GM18907 (cell line): ENCODE measurements around the gene ERBB3.
A peak's percentile ranks its signal among the peaks of the same experiment; 100 is the strongest.

Source experiments
- ATAC-seq: cut with Tn5 transposase; IDR thresholded peaks from one replicate; pipeline ENCODE4 v1.9.1; 2021; ENCODE audit warnings: mild to moderate bottlenecking, moderate library complexity; ENCODE audit not compliant: unreplicated experiment

ERBB3 gene

GRCh38 chr12:56129942-56130495 is 50.1 kb downstream of the ERBB3 start:
- ATAC-seq = no peak

GRCh38 chr12:56130876-56131275 is 50.9 kb downstream of the ERBB3 start:
- no peak for ATAC-seq

- no peak for ATAC-seq
These were observed 54.9 kb downstream of the ERBB3 start for GRCh38 chr12:56134897-56135296.

- ATAC-seq = no peak
These were observed 58.0 kb downstream of the ERBB3 start for GRCh38 chr12:56137853-56138571.

GRCh38 chr12:56141946-56142784 is 62.2 kb downstream of the ERBB3 start:
- ATAC-seq = no peak

- ATAC-seq = no peak
These were observed 63.3 kb downstream of the ERBB3 start for GRCh38 chr12:56143217-56143616.

- no peak for ATAC-seq
These were observed 63.9 kb downstream of the ERBB3 start for GRCh38 chr12:56143870-56144269.

- no peak for ATAC-seq
These were observed 65.3 kb downstream of the ERBB3 start for GRCh38 chr12:56145217-56145616.

- no peak for ATAC-seq
These were observed 66.8 kb downstream of the ERBB3 start for GRCh38 chr12:56146492-56147460.

- no peak for ATAC-seq
These were observed 70.6 kb downstream of the ERBB3 start for GRCh38 chr12:56150563-56150962.

GRCh38 chr12:56151672-56152131 is 71.7 kb downstream of the ERBB3 start:
- peak; percentile 47 for ATAC-seq

GRCh38 chr12:56152132-56152755 is 72.3 kb downstream of the ERBB3 start, which contains the start of gene MYL6B:
Gene MYL6B, plus strand, starts transcription at chr12:56152587. Its CDS starts 1,332 bp downstream, at chr12:56153919.
- ATAC-seq = peak; percentile 82
